ENCODE measurements around the gene CMBL. TPM values are rescaled to one million over a fixed set of nuclear protein-coding genes. Genes with fewer than 3 reads are reported as not detected.

CMBL gene
- total and polyA plus RNA-seq, 8 donors: 2.7 to 153 (median 19.0) TPM; not detected in 1

GRCh38 chr5:10320793-10321192 is 13.1 kb upstream of the CMBL start:
- H3K27me3 ChIP-seq: no peaks in the 10 kb centered on the region
- DNase-seq: no peak
- intact Hi-C loops (cut with DNase I; ENCODE audit: low total_unique reads): no loop called here
- 58 to 83% (median 64%) methylated on average over 3 of the region's 3 CpGs for WGBS, 5 donors
- H3K4me3 ChIP-seq: no peak overlapping the region
- TF ChIP-seq, protein P1, sequence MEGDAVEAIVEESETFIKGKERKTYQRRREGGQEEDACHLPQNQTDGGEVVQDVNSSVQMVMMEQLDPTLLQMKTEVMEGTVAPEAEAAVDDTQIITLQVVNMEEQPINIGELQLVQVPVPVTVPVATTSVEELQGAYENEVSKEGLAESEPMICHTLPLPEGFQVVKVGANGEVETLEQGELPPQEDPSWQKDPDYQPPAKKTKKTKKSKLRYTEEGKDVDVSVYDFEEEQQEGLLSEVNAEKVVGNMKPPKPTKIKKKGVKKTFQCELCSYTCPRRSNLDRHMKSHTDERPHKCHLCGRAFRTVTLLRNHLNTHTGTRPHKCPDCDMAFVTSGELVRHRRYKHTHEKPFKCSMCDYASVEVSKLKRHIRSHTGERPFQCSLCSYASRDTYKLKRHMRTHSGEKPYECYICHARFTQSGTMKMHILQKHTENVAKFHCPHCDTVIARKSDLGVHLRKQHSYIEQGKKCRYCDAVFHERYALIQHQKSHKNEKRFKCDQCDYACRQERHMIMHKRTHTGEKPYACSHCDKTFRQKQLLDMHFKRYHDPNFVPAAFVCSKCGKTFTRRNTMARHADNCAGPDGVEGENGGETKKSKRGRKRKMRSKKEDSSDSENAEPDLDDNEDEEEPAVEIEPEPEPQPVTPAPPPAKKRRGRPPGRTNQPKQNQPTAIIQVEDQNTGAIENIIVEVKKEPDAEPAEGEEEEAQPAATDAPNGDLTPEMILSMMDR (IDR thresholded peaks at IDR 0.05): no peak
- TF ChIP-seq EP300 (IDR thresholded peaks at IDR 0.05): no peak
- no peak for TF ChIP-seq POLR2AphosphoS5 (IDR thresholded peaks at IDR 0.05)
- no peak for TF ChIP-seq POLR2A (IDR thresholded peaks at IDR 0.05)
- no peaks in the 10 kb centered on the region for H3K9me3 ChIP-seq
- H3K36me3 ChIP-seq: no peaks in the 10 kb centered on the region
- H3K27ac ChIP-seq: no peak overlapping the region
- peaks cover 0 to 16% (median 5%) of the 10 kb centered on the region in 4 donors for H3K4me1 ChIP-seq

GRCh38 chr5:10319202-10319851 is 11.6 kb upstream of the CMBL start:
- Histone ChIP-seq H3K9me3 (no peaks in the 10 kb centered on the region), H3K27ac (no peak overlapping the region), H3K4me1 (peaks cover 0 to 7% (median under 1%) of the 10 kb centered on the region in 4 donors), H3K27me3 (no peaks in the 10 kb centered on the region), H3K36me3 (no peaks in the 10 kb centered on the region), H3K4me3 (no peak overlapping the region)
- no peak for DNase-seq
- intact Hi-C loops (cut with DNase I; ENCODE audit: low total_unique reads): no loop called here
- TF ChIP-seq EP300 (IDR thresholded peaks at IDR 0.05) (no peak), POLR2AphosphoS5 (IDR thresholded peaks at IDR 0.05) (no peak)
- 74 to 84% (median 81%) methylated on average over 11 of the region's 11 CpGs for WGBS, 5 donors

- Histone ChIP-seq H3K4me3 (no peak overlapping the region), H3K9me3 (no peaks in the 10 kb centered on the region), H3K27ac (no peak overlapping the region), H3K27me3 (no peaks in the 10 kb centered on the region), H3K4me1 (no peaks in the 10 kb centered on the region), H3K36me3 (no peaks in the 10 kb centered on the region)
- intact Hi-C loops (cut with DNase I; ENCODE audit: low total_unique reads): no loop called here
- no peak for TF ChIP-seq POLR2A (IDR thresholded peaks at IDR 0.05)
- TF ChIP-seq POLR2AphosphoS5 (IDR thresholded peaks at IDR 0.05): no peak
- TF ChIP-seq EP300 (IDR thresholded peaks at IDR 0.05): no peak
- TF ChIP-seq, protein P1 (IDR thresholded peaks at IDR 0.05): no peak
- no peak for DNase-seq
- 74 to 89% (median 81%) methylated on average over 5 to 6 of the region's 6 CpGs for WGBS, 5 donors
These were observed 10.4 kb upstream of the CMBL start for GRCh38 chr5:10317825-10318682.

DNA sequence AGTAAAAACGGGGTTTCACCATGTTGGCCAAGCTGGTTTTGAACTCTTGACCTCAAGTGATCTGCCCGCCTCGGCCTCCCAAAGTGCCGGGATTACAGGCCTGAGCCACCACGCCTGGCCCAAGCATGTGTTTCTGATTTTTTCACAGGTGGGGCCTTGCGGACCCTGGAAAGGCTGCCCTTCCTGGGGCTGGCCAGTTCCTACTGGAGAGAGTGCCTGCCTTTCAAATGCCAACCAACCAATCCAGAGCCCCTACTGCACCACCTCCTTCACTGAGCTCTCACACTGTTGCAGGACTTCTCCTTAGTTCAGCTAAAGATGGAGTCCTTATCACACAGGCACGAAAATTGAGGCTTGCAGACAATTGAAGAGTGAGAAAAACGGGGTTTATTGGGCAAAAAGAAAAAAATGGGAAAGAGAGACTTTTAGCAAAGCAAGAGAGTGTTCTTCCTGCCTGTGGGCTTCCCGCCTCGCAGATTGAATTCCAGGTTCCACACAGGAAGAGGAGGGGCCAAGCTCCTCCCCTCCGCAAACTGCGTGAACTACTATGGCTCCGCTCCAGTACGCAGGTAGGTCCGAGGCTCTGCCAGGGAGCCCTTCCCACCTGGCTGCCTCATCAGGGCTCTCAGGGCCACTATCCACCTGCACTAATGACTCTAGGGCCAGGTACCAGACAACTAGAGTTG is 8.3 kb upstream of the CMBL start:
- H3K4me1 ChIP-seq: no peaks in the 10 kb centered on the region
- TF ChIP-seq POLR2AphosphoS5 (IDR thresholded peaks at IDR 0.05): no peak
- TF ChIP-seq POLR2A (IDR thresholded peaks at IDR 0.05): no peak
- TF ChIP-seq, protein P1 (IDR thresholded peaks at IDR 0.05): no peak
- TF ChIP-seq EP300 (IDR thresholded peaks at IDR 0.05): no peak
- H3K27ac ChIP-seq: no peak overlapping the region
- intact Hi-C loops (cut with DNase I; ENCODE audit: low total_unique reads): no loop called here
- no peak overlapping the region for H3K4me3 ChIP-seq
- no peak for DNase-seq
- H3K36me3 ChIP-seq: no peaks in the 10 kb centered on the region
- no peaks in the 10 kb centered on the region for H3K9me3 ChIP-seq
- 90 to 95% (median 94%) methylated on average over 15 of the region's 15 CpGs for WGBS, 5 donors
- H3K27me3 ChIP-seq: no peaks in the 10 kb centered on the region
